K562 (cell line): ENCODE measurements around the gene MPPED2. TPM values are rescaled to one million over a fixed set of nuclear protein-coding genes. Genes with fewer than 3 reads are reported as not detected.

Source experiments
- ATAC-seq: fragments of 200-7000 bp; cut with Tn5 transposase; 3 replicates; pipeline ENCODE4 v1.9.1; 2020; ENCODE audit warnings: moderate library complexity
- BruUV-seq: library from RNA; stranded (reverse); fragments of 400-500 nt; replicated peaks from 2 replicates; lab custom pipeline; 2021; lab: Mats Ljungman, UMichigan
- CTCF ChIA-PET: fragments of 300-600 bp; formaldehyde crosslinking; extraction: SDS; loops from one replicate; lab custom pipeline; 2021; ENCODE audit warnings: low intra/inter-chr PET ratio; lab: Yijun Ruan, JAX
- POLR2A ChIA-PET: fragments of 300-600, 350-650 bp; sonication (Branson Sonifier 250); formaldehyde crosslinking; extraction: SDS; loops from one replicate; lab custom pipeline; 2021; ENCODE audit warnings: antibody characterized with exemption, inconsistent platforms; lab: Yijun Ruan, JAX
- DNase-seq, 4 experiments: peaks; one replicate each; pipeline versions ENCODE4 v3.0.0 to v3.0.0-alpha.2; 2011 to 2018; ENCODE audit warnings: low spot score in 3 of 4, mixed read lengths in 3 of 4; ENCODE audit errors: extremely low read depth in 1 of 4
- FAIRE-seq: peaks from 2 replicates; lab custom pipeline; 2011; peaks lifted over from hg19 to GRCh38; lab: Jason Lieb, UNC
- H2AFZ ChIP-seq: 2 replicates; pipeline ENCODE4 v1.6.0; 2011; ENCODE audit warnings: low read depth, low read length, control low read depth, inconsistent platforms
- H3K27ac ChIP-seq: fragments of 200-600 bp; 3 replicates; pipeline ENCODE4 v1.8.0; 2011; ENCODE audit warnings: low read depth, mild to moderate bottlenecking, control low read depth, inconsistent platforms, low read length, moderate library complexity, mixed read lengths; ENCODE audit errors: extremely low read depth
- H3K27me3 ChIP-seq, 2 experiments: fragments of 300-600 bp in 1 of 2; 2 replicates in 1 of 2; 3 replicates in 1 of 2; pipeline versions ENCODE4 v1.6.0 to v1.8.0; 2011; ENCODE audit warnings: inconsistent platforms in 2 of 2, low read length in 2 of 2, mild to moderate bottlenecking in 1 of 2, mixed read lengths in 1 of 2, moderate library complexity in 1 of 2; ENCODE audit not compliant: control insufficient read depth in 2 of 2, insufficient read depth in 2 of 2
- H3K36me3 ChIP-seq: fragments of 300-600 bp; 3 replicates; pipeline ENCODE4 v1.8.0; 2011; ENCODE audit warnings: mild to moderate bottlenecking, low read length, inconsistent platforms; ENCODE audit not compliant: control insufficient read depth, insufficient read depth
- H3K4me1 ChIP-seq, 2 experiments: fragments of 200-600 bp in 1 of 2; replicated peaks in 1 of 2; 2 replicates in 1 of 2; 3 replicates in 1 of 2; pipeline versions ENCODE4 v1.5.1 to v1.8.0; 2011; ENCODE audit warnings: inconsistent platforms in 2 of 2, low read length in 2 of 2, mild to moderate bottlenecking in 1 of 2, mixed read lengths in 1 of 2, moderate library complexity in 1 of 2; ENCODE audit not compliant: control insufficient read depth in 2 of 2, insufficient read depth in 2 of 2
- H3K4me2 ChIP-seq: 2 replicates; pipeline ENCODE4 v1.6.1; 2011; ENCODE audit warnings: low read length, control low read depth, inconsistent platforms, mixed read lengths; ENCODE audit not compliant: insufficient read depth
- H3K4me3 ChIP-seq: fragments of 200-600 bp; sonication (generic), shearing (Covaris generic); 2 replicates; pipeline ENCODE4 v1.5.1; 2016; ENCODE audit warnings: control low read depth, inconsistent platforms
- H3K79me2 ChIP-seq: fragments of 200-600 bp; 3 replicates; pipeline ENCODE4 v1.8.0; 2011; ENCODE audit warnings: low read length, inconsistent platforms; ENCODE audit not compliant: control insufficient read depth, insufficient read depth
- H3K9ac ChIP-seq, 2 experiments: 2 replicates each; pipeline versions ENCODE4 v1.6.0 to v1.6.1; 2011; ENCODE audit warnings: low read depth in 2 of 2, low read length in 2 of 2, control low read depth in 1 of 2, inconsistent platforms in 1 of 2, mild to moderate bottlenecking in 1 of 2, mixed read lengths in 1 of 2; ENCODE audit not compliant: insufficient read depth in 1 of 2
- H3K9me1 ChIP-seq: one replicate; pipeline ENCODE4 v1.6.0; 2011; ENCODE audit warnings: inconsistent platforms, mild to moderate bottlenecking, low read length, moderate library complexity; ENCODE audit not compliant: control insufficient read depth, insufficient read depth
- H3K9me3 ChIP-seq: replicated peaks from 2 replicates; pipeline ENCODE4 v1.5.1; 2011; ENCODE audit warnings: low read depth, low read length, inconsistent platforms; ENCODE audit not compliant: control insufficient read depth, insufficient read depth
- H4K20me1 ChIP-seq: replicated peaks from 2 replicates; pipeline ENCODE4 v1.6.1; 2011; ENCODE audit warnings: low read length, inconsistent platforms, mixed read lengths; ENCODE audit not compliant: control insufficient read depth, insufficient read depth
- CBFA2T2 ChIP-seq: fragments of 450-650 bp; conservative IDR thresholded peaks from 2 replicates; pipeline ENCODE4 v1.6.1; 2017; ENCODE audit warnings: mild to moderate bottlenecking
- ELF2 ChIP-seq: fragments of 250-450 bp; sonication (Bioruptor Pico); IDR thresholded peaks from 2 replicates; pipeline ENCODE4 v1.5.0; 2021; ENCODE audit warnings: mild to moderate bottlenecking
- FOS ChIP-seq: IDR thresholded peaks from 3 replicates; pipeline ENCODE4 v1.6.1; 2011; ENCODE audit not compliant: insufficient read length; ENCODE audit errors: extremely low read depth
- KDM2B ChIP-seq: fragments of 250-450 bp; sonication (Bioruptor Pico); IDR thresholded peaks from 2 replicates; pipeline ENCODE4 v1.8.0; 2021; ENCODE audit warnings: mild to moderate bottlenecking, moderate library complexity
- LARP7 ChIP-seq: fragments of 450-650 bp; IDR thresholded peaks from 2 replicates; pipeline ENCODE4 v1.6.1; 2016
- NBN ChIP-seq: fragments of 450-650 bp; IDR thresholded peaks from 2 replicates; pipeline ENCODE4 v1.6.1; 2016; ENCODE audit warnings: low read depth, mild to moderate bottlenecking
- PTRF ChIP-seq: fragments of 450-650 bp; IDR thresholded peaks from 2 replicates; pipeline ENCODE4 v1.6.1; 2016; ENCODE audit warnings: mild to moderate bottlenecking, missing genetic modification characterization, missing compliant biosample characterization
- WGBS: fragments of 100-300 bp; shearing (Covaris generic); methylation state at CpG from one replicate; pipeline ENCODE4 v1.1.6; 2016; ENCODE audit warnings: low coverage, mixed read lengths; ENCODE audit not compliant: insufficient coverage; ENCODE audit errors: missing lambda C conversion rate; 5-methylcytosine and 5-hydroxymethylcytosine counted together
- in situ Hi-C: fragments of 300-500 bp; cut with MboI; formaldehyde crosslinking; loops from 4 replicates; pipeline ENCODE4 v1.15.0; 2018; ENCODE audit warnings: inconsistent platforms, mixed read lengths
- intact Hi-C: fragments of 100-400 bp; cut with micrococcal nuclease; formaldehyde crosslinking; loops from 2 replicates; pipeline ENCODE4 v1.14.2; 2022
- polyA plus RNA-seq, 8 experiments: library from polyadenylated mRNA; depleted of rRNA in 4 of 8; stranded (reverse) in 5 of 8; unstranded in 3 of 8; fragments of >200 nt; fragmentation: Nextera tagmentation in 2 of 8; fragmentation: Illumina TruSeq in 1 of 8; extraction: Ambion mirVana in 2 of 8; extraction: Trizol in 1 of 8; gene quantifications; 2 replicates each; pipeline versions ENCODE4 v1.2.1 to v1.2.3, GENCODE V29; 2011 to 2014; ENCODE audit warnings: inconsistent platforms in 1 of 8, missing spikeins in 1 of 8
- total RNA-seq, 7 experiments: library from RNA; depleted of rRNA in 6 of 7; stranded (reverse); fragments of >200 nt in 6 of 7; fragmentation: Illumina TruSeq in 2 of 7; extraction: Trizol in 2 of 7; gene quantifications; 2 replicates each; pipeline versions ENCODE4 v1.2.1 to v1.2.3, GENCODE V29; 2011 to 2021; ENCODE audit warnings: low replicate concordance in 1 of 7
- TF ChIP-seq, protein P1 (sequence below): sonication (generic); formaldehyde crosslinking; IDR thresholded peaks from 2 replicates; pipeline ENCODE4 v1.8.0; 2023; ENCODE audit warnings: mild to moderate bottlenecking, missing genetic modification reagents

The MPPED2 gene
- total and polyA plus RNA-seq, 9 of the 15 experiments (the other 6 are each of a cell fraction or from before 2014, with no cell fraction given): not detected

DNA sequence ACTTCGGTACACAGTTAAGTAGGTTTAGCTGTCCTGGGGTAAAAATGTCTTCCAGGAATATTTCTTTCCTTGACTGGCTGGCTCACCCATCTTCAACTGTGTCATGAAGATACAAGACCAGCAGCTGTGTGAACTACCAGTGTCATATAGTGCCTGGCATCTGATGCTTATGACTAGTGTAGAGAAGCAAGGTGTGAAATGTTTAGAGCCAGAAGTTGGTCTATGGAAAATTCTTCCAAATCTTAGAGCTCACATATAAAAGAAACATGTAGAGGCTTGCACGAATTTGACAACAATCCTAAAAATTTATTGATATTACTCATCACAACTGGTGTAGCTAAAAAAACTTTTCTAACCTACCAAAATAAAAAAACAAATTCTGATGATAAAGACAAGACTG lies 208.8 kb downstream of the MPPED2 start:
- no peak for FAIRE-seq
- POLR2A ChIA-PET: interaction anchor here (1.1 kb wide), 2 partner anchors 11 to 29 kb away, joined by 3 read pairs; no protein-coding TSS in a partner anchor
- in situ Hi-C loops: no loop called here
- no TSS peak for BruUV-seq
- CTCF ChIA-PET: no interaction called here
- no peaks in the 10 kb centered on the region for H3K79me2 ChIP-seq
- H3K9me3 ChIP-seq: no peaks in the 10 kb centered on the region
- no peaks in the 10 kb centered on the region for H3K27me3 ChIP-seq
- no peak overlapping the region for H3K4me2 ChIP-seq
- DNase-seq: no peak
- H3K36me3 ChIP-seq: no peaks in the 10 kb centered on the region
- H3K4me3 ChIP-seq: no peak overlapping the region
- H2AFZ ChIP-seq: no peak overlapping the region
- no peaks in the 10 kb centered on the region for H3K4me1 ChIP-seq
- H3K9ac ChIP-seq: no peak overlapping the region
- H4K20me1 ChIP-seq: no peaks in the 10 kb centered on the region
- intact Hi-C loops: no loop called here
- no peak for TF ChIP-seq PTRF (tag)
- no peak for TF ChIP-seq NBN
- TF ChIP-seq, protein P1, sequence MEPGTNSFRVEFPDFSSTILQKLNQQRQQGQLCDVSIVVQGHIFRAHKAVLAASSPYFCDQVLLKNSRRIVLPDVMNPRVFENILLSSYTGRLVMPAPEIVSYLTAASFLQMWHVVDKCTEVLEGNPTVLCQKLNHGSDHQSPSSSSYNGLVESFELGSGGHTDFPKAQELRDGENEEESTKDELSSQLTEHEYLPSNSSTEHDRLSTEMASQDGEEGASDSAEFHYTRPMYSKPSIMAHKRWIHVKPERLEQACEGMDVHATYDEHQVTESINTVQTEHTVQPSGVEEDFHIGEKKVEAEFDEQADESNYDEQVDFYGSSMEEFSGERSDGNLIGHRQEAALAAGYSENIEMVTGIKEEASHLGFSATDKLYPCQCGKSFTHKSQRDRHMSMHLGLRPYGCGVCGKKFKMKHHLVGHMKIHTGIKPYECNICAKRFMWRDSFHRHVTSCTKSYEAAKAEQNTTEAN (CRISPR knock-in tag): no peak
- TF ChIP-seq ELF2 (CRISPR knock-in tag): no peak
- no peak for TF ChIP-seq FOS
- TF ChIP-seq CBFA2T2: no peak
- no peak for TF ChIP-seq KDM2B (CRISPR knock-in tag)
- TF ChIP-seq LARP7: no peak
- no peak overlapping the region for H3K27ac ChIP-seq
- no peak for ATAC-seq
- WGBS: 0% methylated on average over 2 of the region's 2 CpGs
- no peaks in the 10 kb centered on the region for H3K9me1 ChIP-seq
